ENCODE measurements around the gene CCND3. TPM values are rescaled to one million over a fixed set of nuclear protein-coding genes. Genes with fewer than 3 reads are reported as not detected.

CCND3 gene
- total and polyA plus RNA-seq, 2 of the 8 experiments (the other 6 are each of a cell fraction or from before 2014, with no cell fraction given), result 30.6 to 32.9 TPM

DNA sequence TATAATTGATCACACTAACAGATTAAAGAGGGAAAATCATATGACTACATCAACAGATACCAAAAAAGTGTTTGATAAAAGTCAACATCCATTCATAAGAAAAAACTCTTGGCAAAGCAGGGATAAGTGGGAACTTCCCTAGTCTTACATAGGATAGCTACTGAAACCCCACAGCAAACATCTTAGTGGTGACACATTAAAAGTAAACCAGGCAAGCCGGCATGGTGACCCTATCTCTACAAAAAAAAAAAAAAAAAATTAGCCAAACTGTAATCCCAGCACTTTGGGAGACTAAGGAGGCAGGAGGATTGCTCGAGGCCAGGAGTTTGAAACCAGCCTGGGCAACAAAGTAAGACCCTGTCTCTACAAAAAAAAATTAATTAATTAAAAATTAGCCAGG is 13.8 kb upstream of the CCND3 start:
- H3K23me2 ChIP-seq (ENCODE audit: low read depth, low read length), result no peaks in the 10 kb centered on the region
- no peak overlapping the region for H3K9ac ChIP-seq (replicated peaks in 1 of 4; ENCODE audit: extremely low read depth in 1 of 4, low read depth in 3 of 4, low read length in 3 of 4)
- H3K56ac ChIP-seq (replicated peaks; ENCODE audit: insufficient read length, low read depth, low read length), result no peak overlapping the region
- CTCF ChIA-PET (ENCODE audit: partially characterized antibody), result interaction anchor here (0.5 to 0.7 kb wide), 3 partner anchors 8 to 282 kb away, joined by 3 to 4 read pairs (median 3); no protein-coding TSS in a partner anchor
- no peak overlapping the region for H4K8ac ChIP-seq (ENCODE audit: extremely low read depth, insufficient read depth, low read length)
- H3K18ac ChIP-seq (ENCODE audit: extremely low read depth, low read length), result no peak overlapping the region
- no peak overlapping the region for H3K14ac ChIP-seq (ENCODE audit: insufficient read length)
- no peaks in the 10 kb centered on the region for H3K4me1 ChIP-seq (replicated peaks in 1 of 4; ENCODE audit: control insufficient read depth in 3 of 4, insufficient read depth in 4 of 4, low read length in 3 of 4)
- H3K23ac ChIP-seq (ENCODE audit: insufficient read length), result no peak overlapping the region
- no peak for FAIRE-seq
- H4K20me1 ChIP-seq (replicated peaks in 1 of 2; ENCODE audit: control insufficient read depth in 1 of 2, insufficient read depth in 2 of 2, low read length in 2 of 2), result no peaks in the 10 kb centered on the region
- no peak overlapping the region for H3K4ac ChIP-seq (replicated peaks; ENCODE audit: insufficient read length, low read depth, low read length)
- no peak overlapping the region for H4K91ac ChIP-seq (replicated peaks; ENCODE audit: insufficient read length, low read length)
- no peak overlapping the region for H2BK15ac ChIP-seq (ENCODE audit: low read length)
- no peaks in the 10 kb centered on the region; a peak in 2 of 7 replicates for H3K27me3 ChIP-seq (replicated peaks in 1 of 4; ENCODE audit: control insufficient read depth in 3 of 4, extremely low read depth in 1 of 4, insufficient read depth in 3 of 4, low read length in 3 of 4)
- H3K4me3 ChIP-seq (ENCODE audit: extremely low read depth in 1 of 4, insufficient read depth in 2 of 4, low read depth in 3 of 4, low read length in 4 of 4), result no peak overlapping the region
- no peak overlapping the region for H2BK20ac ChIP-seq (ENCODE audit: low read length)
- no peak overlapping the region for H4K5ac ChIP-seq (ENCODE audit: insufficient read length, low read depth, low read length)
- H3K27ac ChIP-seq (ENCODE audit: low read depth, low read length), result no peak overlapping the region
- no peak overlapping the region for H2BK5ac ChIP-seq (ENCODE audit: low read depth, low read length)
- H3K79me2 ChIP-seq (ENCODE audit: control insufficient read depth in 1 of 2, insufficient read depth in 2 of 2, low read length in 2 of 2), result no peaks in the 10 kb centered on the region
- no peak overlapping the region for H3K4me2 ChIP-seq (ENCODE audit: insufficient read depth in 1 of 2, low read depth in 2 of 2, low read length in 2 of 2)
- H2AK5ac ChIP-seq (ENCODE audit: low read depth, low read length), result no peak overlapping the region
- POLR2A ChIA-PET (ENCODE audit: partially characterized antibody), result interaction anchor here (0.8 to 1.1 kb wide), 3 partner anchors 8 to 95 kb away, joined by 3 read pairs; no protein-coding TSS in a partner anchor
- no peak overlapping the region for H2BK12ac ChIP-seq (ENCODE audit: low read depth, low read length)
- H3K9me3 ChIP-seq (ENCODE audit: insufficient read depth in 2 of 2, low read depth in 1 of 2, low read length in 1 of 2), result no peaks in the 10 kb centered on the region
- no peaks in the 10 kb centered on the region for H3K79me1 ChIP-seq (ENCODE audit: low read depth, low read length)
- H2AFZ ChIP-seq (ENCODE audit: low read length), result no peak overlapping the region
- no peaks in the 10 kb centered on the region for H3K36me3 ChIP-seq (ENCODE audit: control insufficient read depth in 2 of 4, insufficient read depth in 4 of 4, low read length in 3 of 4)
- no peak overlapping the region for H2BK120ac ChIP-seq (replicated peaks; ENCODE audit: low read depth, low read length)
- WGBS, 2 experiments (ENCODE audit: extremely low coverage in 1 of 2, insufficient coverage in 1 of 2, insufficient read length in 1 of 2, insufficient replicate concordance in 2 of 2, low coverage in 1 of 2, low lambda C conversion rate in 2 of 2, missing lambda C conversion rate in 1 of 2), result 77% methylated on average over 2 of the region's 2 CpGs; no CpG with 5 or more reads in 1 of the 2 experiments
- no peak for DNase-seq (ENCODE audit: low read depth in 1 of 2, low spot score in 2 of 2)
- TF ChIP-seq YY1 (IDR thresholded peaks at IDR 0.05; ENCODE audit: low read depth, low read length), result no peak
- TF ChIP-seq FOSL1 (IDR thresholded peaks at IDR 0.05; ENCODE audit: insufficient read depth, low read depth, low read length), result no peak
- no peak for TF ChIP-seq CEBPB (IDR thresholded peaks at IDR 0.05; ENCODE audit: low read depth, low read length)
- TF ChIP-seq TAF1 (IDR thresholded peaks at IDR 0.05; ENCODE audit: low read depth, low read length), result no peak
- no peak for TF ChIP-seq SIN3A (conservative IDR thresholded peaks at IDR 0.05 in 1 of 2, IDR thresholded peaks at IDR 0.05 in 1 of 2; ENCODE audit: low read depth in 1 of 2, low read length in 2 of 2)
- TF ChIP-seq CTBP2 (IDR thresholded peaks at IDR 0.05; ENCODE audit: borderline replicate concordance, insufficient read depth, insufficient read length, low read length), result no peak
- TF ChIP-seq BCL11A (IDR thresholded peaks at IDR 0.05; ENCODE audit: low read depth in 2 of 2, low read length in 2 of 2), result no peak
- no peak for TF ChIP-seq RNF2 (IDR thresholded peaks at IDR 0.05; ENCODE audit: borderline replicate concordance, low read depth, low read length, missing control alignments, poor library complexity, severe bottlenecking)
- TF ChIP-seq BRCA1 (IDR thresholded peaks at IDR 0.05; ENCODE audit: low read depth, low read length), result no peak
- no peak for TF ChIP-seq CBX8 (IDR thresholded peaks at IDR 0.05; ENCODE audit: borderline replicate concordance, low read depth, low read length)
- no peak for TF ChIP-seq BACH1 (IDR thresholded peaks at IDR 0.05; ENCODE audit: low read length)
- TF ChIP-seq TCF12 (IDR thresholded peaks at IDR 0.05; ENCODE audit: low read depth, low read length), result no peak
- TF ChIP-seq RAD21 (IDR thresholded peaks at IDR 0.05 in 1 of 2, conservative IDR thresholded peaks at IDR 0.05 in 1 of 2; ENCODE audit: low read depth in 2 of 2, low read length in 2 of 2), result no peak
- TF ChIP-seq KDM4A (IDR thresholded peaks at IDR 0.05; ENCODE audit: low read depth, low read length, severe bottlenecking), result no peak

All from H1 (cell line).